Tibial artery (tissue), 4 donors: ENCODE data around the gene UGT1A8.

Source experiments
- DNase-seq, 2 donors: peaks; one replicate each; pipeline ENCODE4 v3.0.0-alpha.2; 2019
- H3K27ac ChIP-seq, 2 donors: fragments of 200-600 bp; sonication (generic) in 1 of 2; 1 replicate in 1 of 2; 2 replicates in 1 of 2; pipeline ENCODE4 v1.5.1; 2018 to 2019; ENCODE audit warnings: mild to moderate bottlenecking in 1 of 2
- H3K27me3 ChIP-seq, 2 donors: fragments of 200-600 bp; sonication (generic) in 1 of 2; one replicate each; pipeline versions ENCODE4 v1.5.1 to v1.6.0; 2016 to 2019
- H3K36me3 ChIP-seq, 3 donors: fragments of 200-600 bp; sonication (generic) in 2 of 3; one replicate each; pipeline ENCODE4 v1.5.1; 2016 to 2019; ENCODE audit warnings: mild to moderate bottlenecking in 2 of 3
- H3K4me1 ChIP-seq, 4 donors: fragments of 200-600 bp; sonication (generic) in 2 of 4; 1 replicate in 3 of 4; 2 replicates in 1 of 4; pipeline ENCODE4 v1.5.1; 2016 to 2019
- H3K4me3 ChIP-seq, 2 donors: fragments of 200-600 bp; sonication (generic) in 1 of 2; 1 replicate in 1 of 2; 2 replicates in 1 of 2; pipeline ENCODE4 v1.5.1; 2018 to 2019; ENCODE audit warnings: mild to moderate bottlenecking in 2 of 2
- H3K9me3 ChIP-seq, 3 donors: fragments of 200-600 bp; sonication (generic) in 1 of 3; one replicate each; pipeline ENCODE4 v1.5.1; 2016 to 2019
- intact Hi-C: fragments of 100-400 bp; cut with DNase I; formaldehyde crosslinking; loops from one replicate; pipeline ENCODE4 v1.15.0; 2023; ENCODE audit warnings: low total_unique reads
- TF ChIP-seq, protein P1 (sequence below), 2 experiments: fragments of 200-600 bp in 1 of 2; fragments of 450-650 bp in 1 of 2; IDR thresholded peaks; one replicate each; pipeline ENCODE4 v1.5.1; 2017 to 2019; ENCODE audit warnings: antibody characterized with exemption in 2 of 2, mild to moderate bottlenecking in 1 of 2, moderate library complexity in 1 of 2

Gene UGT1A8

DNA sequence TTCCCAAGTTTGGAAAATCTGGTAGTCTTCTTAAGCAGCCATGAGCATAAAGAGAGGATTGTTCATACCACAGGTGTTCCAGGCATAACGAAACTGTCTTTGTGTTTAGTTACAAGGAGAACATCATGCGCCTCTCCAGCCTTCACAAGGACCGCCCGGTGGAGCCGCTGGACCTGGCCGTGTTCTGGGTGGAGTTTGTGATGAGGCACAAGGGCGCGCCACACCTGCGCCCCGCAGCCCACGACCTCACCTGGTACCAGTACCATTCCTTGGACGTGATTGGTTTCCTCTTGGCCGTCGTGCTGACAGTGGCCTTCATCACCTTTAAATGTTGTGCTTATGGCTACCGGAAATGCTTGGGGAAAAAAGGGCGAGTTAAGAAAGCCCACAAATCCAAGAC, 154.7 kb downstream of the UGT1A8 start:
- no peaks in the 10 kb centered on the region for H3K27me3 ChIP-seq
- no peak overlapping the region for H3K27ac ChIP-seq
- TF ChIP-seq, protein P1, sequence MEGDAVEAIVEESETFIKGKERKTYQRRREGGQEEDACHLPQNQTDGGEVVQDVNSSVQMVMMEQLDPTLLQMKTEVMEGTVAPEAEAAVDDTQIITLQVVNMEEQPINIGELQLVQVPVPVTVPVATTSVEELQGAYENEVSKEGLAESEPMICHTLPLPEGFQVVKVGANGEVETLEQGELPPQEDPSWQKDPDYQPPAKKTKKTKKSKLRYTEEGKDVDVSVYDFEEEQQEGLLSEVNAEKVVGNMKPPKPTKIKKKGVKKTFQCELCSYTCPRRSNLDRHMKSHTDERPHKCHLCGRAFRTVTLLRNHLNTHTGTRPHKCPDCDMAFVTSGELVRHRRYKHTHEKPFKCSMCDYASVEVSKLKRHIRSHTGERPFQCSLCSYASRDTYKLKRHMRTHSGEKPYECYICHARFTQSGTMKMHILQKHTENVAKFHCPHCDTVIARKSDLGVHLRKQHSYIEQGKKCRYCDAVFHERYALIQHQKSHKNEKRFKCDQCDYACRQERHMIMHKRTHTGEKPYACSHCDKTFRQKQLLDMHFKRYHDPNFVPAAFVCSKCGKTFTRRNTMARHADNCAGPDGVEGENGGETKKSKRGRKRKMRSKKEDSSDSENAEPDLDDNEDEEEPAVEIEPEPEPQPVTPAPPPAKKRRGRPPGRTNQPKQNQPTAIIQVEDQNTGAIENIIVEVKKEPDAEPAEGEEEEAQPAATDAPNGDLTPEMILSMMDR (IDR thresholded peaks at IDR 0.05): no peak
- H3K4me3 ChIP-seq: no peak overlapping the region
- H3K9me3 ChIP-seq: peaks cover 0 to 7% (median 3%) of the 10 kb centered on the region in 3 donors
- H3K36me3 ChIP-seq: no peaks in the 10 kb centered on the region
- no peaks in the 10 kb centered on the region for H3K4me1 ChIP-seq
- intact Hi-C loops: no loop called here
- DNase-seq: no peak

DNA sequence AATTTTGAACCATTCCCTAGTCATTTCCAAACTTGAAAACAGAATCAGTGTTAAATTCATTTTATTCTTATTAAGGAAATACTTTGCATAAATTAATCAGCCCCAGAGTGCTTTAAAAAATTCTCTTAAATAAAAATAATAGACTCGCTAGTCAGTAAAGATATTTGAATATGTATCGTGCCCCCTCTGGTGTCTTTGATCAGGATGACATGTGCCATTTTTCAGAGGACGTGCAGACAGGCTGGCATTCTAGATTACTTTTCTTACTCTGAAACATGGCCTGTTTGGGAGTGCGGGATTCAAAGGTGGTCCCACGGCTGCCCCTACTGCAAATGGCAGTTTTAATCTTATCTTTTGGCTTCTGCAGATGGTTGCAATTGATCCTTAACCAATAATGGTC, 155.2 kb downstream of the UGT1A8 start:
- no peaks in the 10 kb centered on the region for H3K4me1 ChIP-seq
- intact Hi-C loops: no loop called here
- TF ChIP-seq, protein P1 (IDR thresholded peaks at IDR 0.05): no peak
- no peaks in the 10 kb centered on the region for H3K27me3 ChIP-seq
- no peak for DNase-seq
- H3K36me3 ChIP-seq: no peaks in the 10 kb centered on the region
- no peak overlapping the region for H3K27ac ChIP-seq
- H3K9me3 ChIP-seq: peaks cover 0 to 7% (median 5%) of the 10 kb centered on the region in 3 donors
- H3K4me3 ChIP-seq: no peak overlapping the region

DNA sequence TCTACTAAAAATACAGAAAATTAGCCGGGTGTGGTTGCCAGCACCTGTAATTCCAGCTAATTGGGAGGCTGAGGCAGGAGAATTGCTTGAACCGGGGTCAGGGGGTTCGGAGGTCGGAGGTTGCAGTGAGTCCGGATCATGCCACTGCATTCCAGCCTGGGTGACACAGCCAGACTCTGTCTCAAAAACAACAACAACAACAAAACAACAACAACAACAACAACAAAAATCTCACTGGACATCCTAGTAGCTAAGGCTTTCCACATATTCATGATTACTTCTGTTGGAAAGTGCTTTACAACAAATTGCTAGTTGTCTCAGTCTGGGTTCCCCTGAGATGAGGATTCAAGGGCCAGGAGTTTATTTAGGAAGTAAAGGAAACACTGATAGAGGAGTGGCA, 156.4 kb downstream of the UGT1A8 start:
- H3K36me3 ChIP-seq: no peaks in the 10 kb centered on the region
- peaks cover 0 to 7% (median 5%) of the 10 kb centered on the region in 3 donors for H3K9me3 ChIP-seq
- H3K27ac ChIP-seq: no peak overlapping the region
- no peak for DNase-seq
- no peaks in the 10 kb centered on the region for H3K4me1 ChIP-seq
- TF ChIP-seq, protein P1 (IDR thresholded peaks at IDR 0.05): no peak
- no peaks in the 10 kb centered on the region for H3K27me3 ChIP-seq
- no peak overlapping the region for H3K4me3 ChIP-seq
- intact Hi-C loops: no loop called here

DNA sequence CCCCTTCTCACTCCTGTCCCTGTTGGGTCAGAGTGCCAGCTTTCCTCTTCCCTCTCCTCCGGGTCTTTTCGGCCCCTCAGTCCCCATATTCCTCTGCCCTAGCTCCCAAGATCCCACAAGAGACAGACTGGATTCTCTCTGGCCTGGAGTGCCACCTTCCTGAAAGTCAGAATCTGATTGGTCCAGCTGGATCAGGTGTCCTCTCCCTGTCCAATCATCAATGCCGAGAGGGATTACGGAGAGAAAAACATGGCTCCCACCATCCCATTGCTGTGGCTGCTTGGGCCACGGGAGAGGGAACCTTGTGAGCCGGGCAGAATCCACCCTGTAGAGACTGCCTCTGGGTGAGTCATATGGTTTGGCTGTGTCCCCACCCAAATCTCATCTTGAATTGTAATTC, 158.0 kb downstream of the UGT1A8 start:
- intact Hi-C loops: no loop called here
- TF ChIP-seq, protein P1 (IDR thresholded peaks at IDR 0.05): no peak
- no peaks in the 10 kb centered on the region for H3K36me3 ChIP-seq
- no peak for DNase-seq
- no peaks in the 10 kb centered on the region for H3K27me3 ChIP-seq
- H3K4me1 ChIP-seq: no peaks in the 10 kb centered on the region
- H3K27ac ChIP-seq: no peak overlapping the region
- no peak overlapping the region for H3K4me3 ChIP-seq
- H3K9me3 ChIP-seq: peaks cover 0 to 7% (median 5%) of the 10 kb centered on the region in 3 donors

DNA sequence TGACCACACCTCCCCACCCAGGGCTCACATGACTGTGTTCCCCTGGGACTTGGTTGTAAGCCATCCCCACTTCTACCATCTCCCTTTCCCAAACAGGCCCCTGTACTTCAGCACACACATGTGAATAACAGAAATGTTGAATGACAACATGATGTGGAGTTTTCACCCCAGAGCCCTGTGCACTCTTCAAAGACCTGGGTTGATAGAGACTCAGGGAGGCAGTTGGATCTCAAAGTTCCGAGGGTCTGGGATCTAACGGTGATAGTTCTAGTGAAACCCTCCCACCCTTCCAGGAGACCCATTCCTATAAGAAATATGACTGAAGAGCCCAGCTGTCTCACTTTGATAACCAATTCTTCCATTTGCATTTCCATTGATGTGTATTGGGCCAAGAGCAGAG, 160.6 kb downstream of the UGT1A8 start, which contains the start of gene MROH2A:
Gene MROH2A (plus strand): TSS at position 301 of the 400 bp plus-strand sequence. CDS start 1,029 bp downstream, outside the sequence.
- no peak within 1 kb of the TSS for H3K27ac ChIP-seq
- H3K27me3 ChIP-seq: no peaks in the 10 kb centered on the region
- H3K4me1 ChIP-seq: no peaks in the 10 kb centered on the region
- H3K36me3 ChIP-seq: no peaks in the 10 kb centered on the region
- H3K9me3 ChIP-seq: peaks cover 0 to 7% (median 5%) of the 10 kb centered on the region in 3 donors
- intact Hi-C loops: no loop called here
- DNase-seq: no peak
- TF ChIP-seq, protein P1 (IDR thresholded peaks at IDR 0.05): no peak
- no peak within 1 kb of the TSS for H3K4me3 ChIP-seq

DNA sequence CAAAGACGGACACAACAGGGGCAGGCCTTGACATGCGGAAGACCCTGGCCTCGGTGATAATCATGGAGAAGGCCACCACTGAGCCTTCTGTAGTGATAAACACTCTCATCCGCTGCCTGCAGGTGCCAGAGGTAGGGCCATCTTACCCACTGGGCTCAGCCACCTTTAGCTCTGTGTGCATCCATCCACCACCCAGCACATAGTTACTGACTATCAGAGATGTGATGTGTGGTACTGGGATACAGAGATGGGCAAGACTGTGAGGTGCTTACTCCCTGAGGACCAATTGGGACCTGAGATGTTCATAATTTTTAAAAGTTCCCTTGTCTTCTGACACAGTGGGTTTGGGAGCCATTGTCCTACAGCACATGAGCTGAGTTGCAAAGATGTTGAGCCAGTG, 162.3 kb downstream of the UGT1A8 start:
- H3K27ac ChIP-seq: no peak overlapping the region
- intact Hi-C loops: no loop called here
- H3K9me3 ChIP-seq: peaks cover 0 to 7% (median 5%) of the 10 kb centered on the region in 3 donors
- DNase-seq: no peak
- no peaks in the 10 kb centered on the region for H3K27me3 ChIP-seq
- no peak overlapping the region for H3K4me3 ChIP-seq
- TF ChIP-seq, protein P1 (IDR thresholded peaks at IDR 0.05): no peak
- no peaks in the 10 kb centered on the region for H3K4me1 ChIP-seq
- no peaks in the 10 kb centered on the region for H3K36me3 ChIP-seq
